ENCODE results near the gene GSDME.

DNA sequence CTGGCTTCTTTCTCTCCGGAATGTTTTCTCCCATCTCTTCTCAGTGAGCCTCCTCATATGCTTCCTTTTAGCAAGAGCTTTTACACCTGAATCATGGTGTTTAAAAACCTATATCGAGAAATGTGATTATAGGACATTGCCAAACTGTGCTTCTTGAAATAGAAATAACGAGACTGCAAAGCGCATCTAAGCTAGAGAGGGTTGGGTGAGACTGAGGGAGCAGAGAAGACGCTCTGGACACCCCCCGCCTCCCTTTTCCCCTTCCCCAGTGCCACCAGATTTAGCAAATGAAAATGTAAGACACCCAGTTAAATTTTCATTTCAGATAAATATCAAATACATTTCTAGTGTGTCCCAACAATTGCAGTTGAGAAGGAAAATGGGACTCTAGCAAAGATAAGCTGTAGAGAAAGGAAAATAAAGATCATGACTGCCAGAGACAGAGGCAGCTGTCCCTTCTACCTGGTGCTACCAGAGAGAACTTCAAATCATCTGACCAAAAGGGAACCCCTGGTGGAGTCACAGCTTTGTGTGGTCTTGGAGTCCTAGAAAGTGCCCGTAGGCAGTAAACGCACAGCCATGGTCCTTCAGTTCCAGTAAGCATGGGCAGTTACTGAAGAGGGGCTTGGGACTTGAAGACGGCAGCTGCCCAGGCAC lies 14.6 kb downstream of the GSDME start:
- TF ChIP-seq, protein P1, sequence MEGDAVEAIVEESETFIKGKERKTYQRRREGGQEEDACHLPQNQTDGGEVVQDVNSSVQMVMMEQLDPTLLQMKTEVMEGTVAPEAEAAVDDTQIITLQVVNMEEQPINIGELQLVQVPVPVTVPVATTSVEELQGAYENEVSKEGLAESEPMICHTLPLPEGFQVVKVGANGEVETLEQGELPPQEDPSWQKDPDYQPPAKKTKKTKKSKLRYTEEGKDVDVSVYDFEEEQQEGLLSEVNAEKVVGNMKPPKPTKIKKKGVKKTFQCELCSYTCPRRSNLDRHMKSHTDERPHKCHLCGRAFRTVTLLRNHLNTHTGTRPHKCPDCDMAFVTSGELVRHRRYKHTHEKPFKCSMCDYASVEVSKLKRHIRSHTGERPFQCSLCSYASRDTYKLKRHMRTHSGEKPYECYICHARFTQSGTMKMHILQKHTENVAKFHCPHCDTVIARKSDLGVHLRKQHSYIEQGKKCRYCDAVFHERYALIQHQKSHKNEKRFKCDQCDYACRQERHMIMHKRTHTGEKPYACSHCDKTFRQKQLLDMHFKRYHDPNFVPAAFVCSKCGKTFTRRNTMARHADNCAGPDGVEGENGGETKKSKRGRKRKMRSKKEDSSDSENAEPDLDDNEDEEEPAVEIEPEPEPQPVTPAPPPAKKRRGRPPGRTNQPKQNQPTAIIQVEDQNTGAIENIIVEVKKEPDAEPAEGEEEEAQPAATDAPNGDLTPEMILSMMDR (IDR thresholded peaks at IDR 0.05), result no peak
- TF ChIP-seq POLR2A (IDR thresholded peaks at IDR 0.05), result no peak
